GM12875 (cell line): ENCODE results near the gene NSG2.

Experiments
- H3K4me3 ChIP-seq: one replicate; pipeline ENCODE4 v1.5.1; 2011; ENCODE audit warnings: low read depth, low read length, control low read depth
- CTCF ChIP-seq: IDR thresholded peaks from 2 replicates; pipeline ENCODE4 v1.5.1; 2011; ENCODE audit warnings: low read depth, mild to moderate bottlenecking, control low read depth, inconsistent platforms, low read length, moderate library complexity, borderline replicate concordance; ENCODE audit not compliant: insufficient read depth

The NSG2 gene

GRCh38 chr5:174058433-174059122 lies 13.1 kb downstream of the NSG2 start:
- TF ChIP-seq CTCF, result no peak
- H3K4me3 ChIP-seq, result no peak overlapping the region

- no peak for TF ChIP-seq CTCF
- H3K4me3 ChIP-seq, result no peak overlapping the region
Observed at GRCh38 chr5:174059247-174059646, 13.7 kb downstream of the NSG2 start.

- TF ChIP-seq CTCF, result no peak
- H3K4me3 ChIP-seq, result no peak overlapping the region
Observed at GRCh38 chr5:174063082-174063756, 17.7 kb downstream of the NSG2 start.

GRCh38 chr5:174064171-174064570 lies 18.7 kb downstream of the NSG2 start:
- no peak for TF ChIP-seq CTCF

GRCh38 chr5:174065528-174066197 lies 20.2 kb downstream of the NSG2 start:
- H3K4me3 ChIP-seq, result no peak overlapping the region
- TF ChIP-seq CTCF, result no peak

More at GRCh38 chr5:174064171-174064570, 18.7 kb downstream of the NSG2 start:
- H3K4me3 ChIP-seq, result no peak overlapping the region

GRCh38 chr5:174067499-174067898 lies 22.0 kb downstream of the NSG2 start:
- TF ChIP-seq CTCF, result no peak
- no peak overlapping the region for H3K4me3 ChIP-seq
